PC-9 (cell line): ENCODE data around the gene OSER1. TPM values are rescaled to one million over a fixed set of nuclear protein-coding genes. Genes with fewer than 3 reads are reported as not detected.

Experiments used
- BruUV-seq: library from RNA; stranded (reverse); fragments of 400-500 nt; replicated peaks from 2 replicates; lab custom pipeline; 2021; lab: Mats Ljungman, UMichigan
- CTCF ChIA-PET: fragments of 300-600 bp; sonication (Branson Sonifier 250); formaldehyde crosslinking; loops from one replicate; lab custom pipeline; 2022; ENCODE audit warnings: antibody characterized with exemption; lab: Charles Lee
- POLR2A ChIA-PET: fragments of 300-600 bp; sonication (Branson Sonifier 250); formaldehyde crosslinking; loops from one replicate; lab custom pipeline; 2022; ENCODE audit warnings: antibody characterized with exemption; ENCODE audit not compliant: unreplicated experiment; lab: Charles Lee
- DNase-seq, 2 experiments: peaks; one replicate each; pipeline versions ENCODE4 v3.0.0 to v3.0.0-alpha.2; 2015 to 2022; ENCODE audit warnings: mixed read lengths in 1 of 2
- H2AFZ ChIP-seq: fragments of 200-600 bp; sonication (generic); 2 replicates; pipeline ENCODE4 v1.8.1; 2017; ENCODE audit warnings: antibody characterized with exemption
- H3F3A ChIP-seq: fragments of 200-600 bp; sonication (generic); 2 replicates; pipeline ENCODE4 v1.8.1; 2017; ENCODE audit warnings: antibody characterized with exemption, mild to moderate bottlenecking, low read depth; ENCODE audit not compliant: insufficient read depth
- H3K27ac ChIP-seq: fragments of 200-600 bp; sonication (generic); 2 replicates; pipeline ENCODE4 v1.6.1; 2016; ENCODE audit warnings: mixed run types
- H3K27me3 ChIP-seq: fragments of 200-600 bp; sonication (generic); 2 replicates; pipeline ENCODE4 v1.6.1; 2016; ENCODE audit warnings: low read depth, mixed run types; ENCODE audit not compliant: insufficient read depth
- H3K36me3 ChIP-seq: fragments of 200-600 bp; sonication (generic); 2 replicates; pipeline ENCODE4 v1.6.1; 2016; ENCODE audit warnings: low read depth, mixed run types
- H3K4me1 ChIP-seq: fragments of 200-600 bp; sonication (generic); replicated peaks from 2 replicates; pipeline ENCODE4 v1.6.1; 2016; ENCODE audit warnings: mixed run types; ENCODE audit not compliant: insufficient read depth
- H3K4me2 ChIP-seq: fragments of 200-600 bp; sonication (generic); 2 replicates; pipeline ENCODE4 v1.6.1; 2017; ENCODE audit warnings: mixed run types
- H3K4me3 ChIP-seq: fragments of 200-600 bp; sonication (generic); 2 replicates; pipeline ENCODE4 v1.6.1; 2016; ENCODE audit warnings: mixed run types
- H3K79me2 ChIP-seq: fragments of 200-600 bp; sonication (generic); 2 replicates; pipeline ENCODE4 v1.6.1; 2017; ENCODE audit warnings: low read depth, mixed run types
- H3K9me2 ChIP-seq: fragments of 200-600 bp; sonication (generic); 2 replicates; pipeline ENCODE4 v1.8.1; 2017; ENCODE audit warnings: mild to moderate bottlenecking; ENCODE audit not compliant: insufficient read depth
- H3K9me3 ChIP-seq: fragments of 200-600 bp; sonication (generic); 2 replicates; pipeline ENCODE4 v1.8.1; 2016; ENCODE audit warnings: low read depth; ENCODE audit not compliant: insufficient read depth
- H4K20me1 ChIP-seq: fragments of 200-600 bp; sonication (generic); 2 replicates; pipeline ENCODE4 v1.8.1; 2017; ENCODE audit not compliant: insufficient read depth
- EZH2 ChIP-seq: fragments of 200-600 bp; sonication (generic); IDR thresholded peaks from 2 replicates; pipeline ENCODE4 v1.8.0; 2017; ENCODE audit warnings: antibody characterized with exemption, low read depth
- intact Hi-C: fragments of 100-400 bp; cut with micrococcal nuclease; formaldehyde crosslinking; loops from one replicate; pipeline ENCODE4 v1.10.0; 2022; ENCODE audit not compliant: unreplicated experiment
- total RNA-seq: library from RNA; stranded (reverse); gene quantifications from 2 replicates; pipeline ENCODE4 v1.2.3, GENCODE V29; 2021
- TF ChIP-seq, protein P1 (sequence below): fragments of 200-600 bp; sonication (generic); conservative IDR thresholded peaks from 2 replicates; pipeline ENCODE4 v1.6.1; 2017; ENCODE audit warnings: mixed run types, antibody characterized with exemption, mild to moderate bottlenecking, moderate library complexity

The OSER1 gene
- total RNA-seq, 1 experiment from 2014 or later = 136 TPM

GRCh38 chr20:44231713-44232468 is 21.3 kb upstream of the OSER1 start:
- H3K9me2 ChIP-seq = no peaks in the 10 kb centered on the region
- H3K27me3 ChIP-seq = no peaks in the 10 kb centered on the region
- no peak for TF ChIP-seq EZH2
- TF ChIP-seq, protein P1, sequence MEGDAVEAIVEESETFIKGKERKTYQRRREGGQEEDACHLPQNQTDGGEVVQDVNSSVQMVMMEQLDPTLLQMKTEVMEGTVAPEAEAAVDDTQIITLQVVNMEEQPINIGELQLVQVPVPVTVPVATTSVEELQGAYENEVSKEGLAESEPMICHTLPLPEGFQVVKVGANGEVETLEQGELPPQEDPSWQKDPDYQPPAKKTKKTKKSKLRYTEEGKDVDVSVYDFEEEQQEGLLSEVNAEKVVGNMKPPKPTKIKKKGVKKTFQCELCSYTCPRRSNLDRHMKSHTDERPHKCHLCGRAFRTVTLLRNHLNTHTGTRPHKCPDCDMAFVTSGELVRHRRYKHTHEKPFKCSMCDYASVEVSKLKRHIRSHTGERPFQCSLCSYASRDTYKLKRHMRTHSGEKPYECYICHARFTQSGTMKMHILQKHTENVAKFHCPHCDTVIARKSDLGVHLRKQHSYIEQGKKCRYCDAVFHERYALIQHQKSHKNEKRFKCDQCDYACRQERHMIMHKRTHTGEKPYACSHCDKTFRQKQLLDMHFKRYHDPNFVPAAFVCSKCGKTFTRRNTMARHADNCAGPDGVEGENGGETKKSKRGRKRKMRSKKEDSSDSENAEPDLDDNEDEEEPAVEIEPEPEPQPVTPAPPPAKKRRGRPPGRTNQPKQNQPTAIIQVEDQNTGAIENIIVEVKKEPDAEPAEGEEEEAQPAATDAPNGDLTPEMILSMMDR = no peak
- H3K27ac ChIP-seq = no peak overlapping the region
- no TSS peak for BruUV-seq
- no peaks in the 10 kb centered on the region; the same call in 1 of the 2 replicates for H4K20me1 ChIP-seq
- intact Hi-C loops = no loop called here
- H2AFZ ChIP-seq = no peak overlapping the region
- H3K79me2 ChIP-seq = no peaks in the 10 kb centered on the region
- H3K36me3 ChIP-seq = no peaks in the 10 kb centered on the region
- H3K4me1 ChIP-seq = no peaks in the 10 kb centered on the region
- ChIA-PET POLR2A (no interaction called here), CTCF (no interaction called here)
- DNase-seq = no peak
- no peak overlapping the region for H3K4me2 ChIP-seq
- no peaks in the 10 kb centered on the region for H3K9me3 ChIP-seq
- no peak overlapping the region for H3K4me3 ChIP-seq
- H3F3A ChIP-seq = no peaks in the 10 kb centered on the region; the same call in 1 of the 2 replicates

- CTCF ChIA-PET = no interaction called here
Observed at GRCh38 chr20:44231193-44231592, 20.6 kb upstream of the OSER1 start.

DNA sequence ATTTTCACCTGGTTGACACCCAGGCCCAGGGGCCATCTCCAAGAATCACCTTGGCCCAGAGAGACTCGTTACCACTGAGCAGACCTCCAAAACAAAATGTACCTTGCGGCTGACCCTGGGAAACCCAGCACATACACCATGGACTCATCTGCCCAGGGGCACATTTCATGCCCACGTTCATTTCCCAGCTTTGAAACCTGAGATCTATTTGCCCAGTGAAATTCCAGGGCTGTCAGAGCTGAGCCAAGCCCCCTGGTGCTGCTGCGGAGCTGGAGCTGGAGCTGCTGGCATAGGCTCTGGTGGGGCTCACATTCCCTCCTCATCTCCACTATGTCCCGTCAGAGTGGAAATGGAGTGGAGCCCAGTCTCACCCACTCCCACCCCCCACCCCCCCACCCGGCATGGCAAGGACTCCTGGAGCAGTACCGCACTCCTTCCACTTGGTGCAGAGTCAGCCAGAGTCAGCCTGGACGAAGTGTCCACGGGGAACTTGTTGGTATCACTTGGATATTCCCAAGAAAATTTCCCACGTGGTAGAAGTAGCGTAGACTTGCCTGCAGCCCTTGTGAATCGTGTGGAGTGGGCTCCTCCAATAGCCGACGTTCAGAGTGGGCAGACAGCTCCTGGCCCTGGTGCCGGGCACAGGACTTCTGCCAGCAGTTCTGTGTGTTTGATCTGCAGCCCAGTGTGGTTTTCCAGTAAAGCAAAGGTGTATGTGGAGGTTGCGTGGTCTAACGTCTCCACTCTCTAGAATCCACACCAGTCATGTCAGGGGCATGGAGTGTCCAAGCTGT is 18.1 kb upstream of the OSER1 start:
- H3K4me2 ChIP-seq = no peak overlapping the region
- ChIA-PET CTCF (interaction anchor here (1.4 kb wide), 1 partner anchor 11 kb away, joined by 4 read pairs; no protein-coding TSS in a partner anchor), POLR2A (no interaction called here)
- no peaks in the 10 kb centered on the region for H3F3A ChIP-seq
- intact Hi-C loops = no loop called here
- no peaks in the 10 kb centered on the region for H3K27me3 ChIP-seq
- no TSS peak for BruUV-seq
- no peaks in the 10 kb centered on the region for H4K20me1 ChIP-seq
- H3K4me3 ChIP-seq = no peak overlapping the region
- H3K9me3 ChIP-seq = no peaks in the 10 kb centered on the region
- no peaks in the 10 kb centered on the region for H3K79me2 ChIP-seq
- no peak overlapping the region for H2AFZ ChIP-seq
- DNase-seq = no peak
- no peaks in the 10 kb centered on the region for H3K9me2 ChIP-seq
- TF ChIP-seq, protein P1 = no peak
- TF ChIP-seq EZH2 = no peak
- no peaks in the 10 kb centered on the region for H3K4me1 ChIP-seq
- no peak overlapping the region for H3K27ac ChIP-seq
- H3K36me3 ChIP-seq = no peaks in the 10 kb centered on the region

More at GRCh38 chr20:44231193-44231592, 20.6 kb upstream of the OSER1 start:
- no TSS peak for BruUV-seq
- no peak overlapping the region for H3K27ac ChIP-seq
- no peak overlapping the region for H3K4me2 ChIP-seq
- intact Hi-C loops = no loop called here
- no peaks in the 10 kb centered on the region; the same call in 1 of the 2 replicates for H4K20me1 ChIP-seq
- POLR2A ChIA-PET = no interaction called here
- H3K79me2 ChIP-seq = no peaks in the 10 kb centered on the region
- no peak overlapping the region for H3K4me3 ChIP-seq
- no peaks in the 10 kb centered on the region for H3K27me3 ChIP-seq
- no peaks in the 10 kb centered on the region; the same call in 1 of the 2 replicates for H3F3A ChIP-seq
- no peaks in the 10 kb centered on the region for H3K9me2 ChIP-seq
- no peak for DNase-seq
- H3K4me1 ChIP-seq = no peaks in the 10 kb centered on the region
- H3K9me3 ChIP-seq = no peaks in the 10 kb centered on the region
- H2AFZ ChIP-seq = no peak overlapping the region
- TF ChIP-seq EZH2 = no peak
- TF ChIP-seq, protein P1 = no peak
- H3K36me3 ChIP-seq = no peaks in the 10 kb centered on the region
